Gastroesophageal sphincter (tissue), 4 donors: Measurements from ENCODE around the gene IL18BP. TPM values are rescaled to one million over a fixed set of nuclear protein-coding genes. Genes with fewer than 3 reads are reported as not detected.

Experiments used
- ATAC-seq: fragments of 150-250 bp; one replicate; pipeline ENCODE4 v1.9.1; 2016; ENCODE audit warnings: mild to moderate bottlenecking, moderate library complexity
- H3K27ac ChIP-seq, 4 donors: fragments of 200-600 bp; sonication (generic) in 3 of 4; 1 replicate in 3 of 4; 2 replicates in 1 of 4; pipeline ENCODE4 v1.5.1; 2016 to 2019
- H3K27me3 ChIP-seq: fragments of 200-600 bp; sonication (generic); one replicate; pipeline ENCODE4 v1.5.1; 2019
- H3K36me3 ChIP-seq, 2 donors: fragments of 200-600 bp; sonication (generic); one replicate each; pipeline ENCODE4 v1.5.1; 2019; ENCODE audit warnings: control low read depth in 1 of 2
- H3K4me1 ChIP-seq, 3 donors: fragments of 200-600 bp; sonication (generic); 1 replicate in 2 of 3; 2 replicates in 1 of 3; pipeline ENCODE4 v1.5.1; 2016 to 2019; ENCODE audit warnings: control low read depth in 2 of 3
- H3K4me3 ChIP-seq, 2 donors: fragments of 200-600 bp; sonication (generic); one replicate each; pipeline ENCODE4 v1.5.1; 2019; ENCODE audit warnings: mild to moderate bottlenecking in 1 of 2, moderate library complexity in 1 of 2
- H3K9me3 ChIP-seq, 3 donors: fragments of 200-600 bp; sonication (generic); one replicate each; pipeline ENCODE4 v1.5.1; 2017 to 2019; ENCODE audit warnings: control low read depth in 2 of 3
- CTCF ChIP-seq, 4 experiments: fragments of 200-600 bp in 2 of 4; fragments of 450-650 bp in 2 of 4; sonication (generic) in 1 of 4; IDR thresholded peaks; one replicate each; pipeline ENCODE4 v1.5.1; 2017 to 2019; ENCODE audit warnings: antibody characterized with exemption in 4 of 4, mild to moderate bottlenecking in 2 of 4, moderate library complexity in 2 of 4
- EP300 ChIP-seq: sonication (generic); formaldehyde crosslinking; IDR thresholded peaks from one replicate; pipeline ENCODE4 v1.6.1; 2017; ENCODE audit warnings: antibody characterized with exemption, mild to moderate bottlenecking
- POLR2A ChIP-seq, 2 donors: fragments of 450-650 bp; IDR thresholded peaks; one replicate each; pipeline ENCODE4 v1.6.1; 2017; ENCODE audit warnings: antibody characterized with exemption in 2 of 2, mild to moderate bottlenecking in 2 of 2, moderate library complexity in 1 of 2
- POLR2AphosphoS5 ChIP-seq: sonication (generic); formaldehyde crosslinking; IDR thresholded peaks from one replicate; pipeline ENCODE4 v1.6.1; 2017; ENCODE audit warnings: antibody characterized with exemption
- WGBS, 2 donors: methylation state at CpG; one replicate each; pipeline ENCODE4 v1.1.5; 2018; ENCODE audit warnings: low coverage in 1 of 2; 5-methylcytosine and 5-hydroxymethylcytosine counted together
- small RNA-seq, 4 donors: library from RNA; depleted of rRNA; stranded (forward); fragments of <200 nt; gene quantifications; one replicate each; pipeline ENCODE3, GENCODE V24; 2016
- total RNA-seq, 4 donors: library from RNA; depleted of rRNA; stranded (reverse); fragments of >200 nt; gene quantifications; one replicate each; pipeline ENCODE4 v1.1.0, GENCODE V29; 2016

Gene IL18BP
- total RNA-seq, 4 donors from 2014 or later, result 2.5 to 8.9 (median 6.7) TPM

DNA sequence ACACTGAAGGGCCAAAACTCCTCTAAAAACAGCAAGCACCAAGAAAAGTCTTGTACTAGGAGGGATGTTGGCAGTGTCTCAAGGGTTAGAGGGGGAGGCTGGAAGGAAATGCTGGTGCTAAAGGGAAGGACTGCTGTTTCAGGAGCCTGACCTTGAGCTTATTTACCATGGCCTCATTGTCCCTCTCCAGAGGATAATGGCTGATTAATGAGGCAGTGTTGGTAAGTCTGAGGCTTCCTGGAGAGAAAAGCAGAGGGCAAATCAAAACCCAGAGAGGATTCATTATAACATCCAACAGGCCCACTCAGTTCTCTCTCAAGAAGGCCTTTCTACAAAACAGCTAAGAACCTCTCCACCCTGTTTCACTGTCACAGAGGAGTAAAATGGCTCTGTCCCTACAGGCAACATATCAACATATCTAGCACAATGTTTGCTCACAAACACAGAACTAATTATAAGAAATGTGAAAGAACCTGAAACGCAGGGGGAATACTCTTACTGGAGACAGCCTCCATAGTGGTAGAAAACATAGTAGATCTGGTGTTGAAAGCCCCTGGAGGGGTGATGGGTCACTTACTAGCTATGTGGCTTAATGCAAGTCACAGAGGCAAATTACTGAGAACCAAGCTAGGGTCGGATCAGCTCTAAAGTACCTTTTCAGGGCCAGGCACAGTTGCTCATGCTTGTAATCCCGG lies 50.2 kb downstream of the IL18BP start:
- ATAC-seq, result no peak
- WGBS, 2 donors, result 88 to 92% methylated on average over 2 to 3 of the region's 3 CpGs
- H3K4me1 ChIP-seq, result peaks cover 0 to 33% (median 7%) of the 10 kb centered on the region in 3 donors
- H3K4me3 ChIP-seq, result no peak overlapping the region
- TF ChIP-seq POLR2A (IDR thresholded peaks at IDR 0.05), result no peak
- no peak for TF ChIP-seq POLR2AphosphoS5
- no peak for TF ChIP-seq EP300
- no peak for TF ChIP-seq CTCF (IDR thresholded peaks at IDR 0.05)
- no peaks in the 10 kb centered on the region for H3K9me3 ChIP-seq
- no peaks in the 10 kb centered on the region for H3K27me3 ChIP-seq
- peak overlapping the region in 3 of 4 donors; percentile 34 to 50 (median 39) for H3K27ac ChIP-seq
- peaks cover 0 to 24% of the 10 kb centered on the region in 2 donors for H3K36me3 ChIP-seq

Small RNA genes within 50 kb of the gene (small RNA-seq; reads per million reads assigned to genes)
- gene RNU6-72P, result 0 reads per million in 4 donors

Other genes starting within 250 kb of the IL18BP start
- gene DEFB108B, start 165.7 kb upstream of the IL18BP start, total RNA-seq, result not detected
- not detected for gene DEFB131B, start 120.5 kb upstream of the IL18BP start, total RNA-seq
- gene XNDC1N, start 70.3 kb upstream of the IL18BP start, total RNA-seq, result 10 to 100 TPM in 1 of 4 donors, 1 to 10 TPM in 3; 4.7 to 27.7 (median 7.7) TPM
- 10 to 100 TPM; 13.1 to 25.8 (median 21.5) TPM for gene RNF121, start 69.9 kb upstream of the IL18BP start, total RNA-seq
- 100 to 1,000 TPM; 235 to 370 (median 290) TPM for gene NUMA1, start 81.6 kb downstream of the IL18BP start, total RNA-seq
- gene LRRC51, start 81.9 kb downstream of the IL18BP start, total RNA-seq, result 10 to 100 TPM in 2 of 4 donors, 1 to 10 TPM in 2; 6.4 to 18.4 (median 10.7) TPM
- gene LAMTOR1, start 104.4 kb downstream of the IL18BP start, total RNA-seq, result 100 to 1,000 TPM in 1 of 4 donors, 10 to 100 TPM in 3; 87.1 to 103 (median 98.2) TPM
- gene TOMT, start 107.0 kb downstream of the IL18BP start, total RNA-seq, result not detected
- 10 to 100 TPM; 37.0 to 55.6 (median 39.1) TPM for gene ANAPC15, start 113.8 kb downstream of the IL18BP start, total RNA-seq
- gene FOLR3, start 136.8 kb downstream of the IL18BP start, total RNA-seq, result under 1 TPM in 1 of 4 donors, not detected in 3; 0.96 TPM
- gene FOLR1, start 193.2 kb downstream of the IL18BP start, total RNA-seq, result 10 to 100 TPM in 1 of 4 donors, under 1 TPM in 1, not detected in 2; 0.81 to 23.7 TPM
- gene FOLR2, start 217.9 kb downstream of the IL18BP start, total RNA-seq, result 10 to 100 TPM in 3 of 4 donors, 1 to 10 TPM in 1; 7.3 to 70.3 (median 33.9) TPM
- 100 to 1,000 TPM in 2 of 4 donors, 10 to 100 TPM in 2; 65.8 to 134 (median 92.4) TPM for gene INPPL1, start 225.9 kb downstream of the IL18BP start, total RNA-seq
- 1 to 10 TPM in 1 of 4 donors, under 1 TPM in 2, not detected in 1; 0.37 to 3.2 (median 0.89) TPM for gene PHOX2A, start 245.3 kb downstream of the IL18BP start, total RNA-seq